HG02840 (cell line): ENCODE data around the gene SEC14L5.
"Not testable (repeated sequence)": the region's sequence is repeated elsewhere in the genome, so short reads cannot be mapped to it uniquely, and the experiment has no call there.

Source experiments
- ATAC-seq: cut with Tn5 transposase; IDR thresholded peaks from one replicate; pipeline ENCODE4 v1.9.1; 2021; ENCODE audit warnings: mild to moderate bottlenecking, moderate library complexity, moderate number of reproducible peaks; ENCODE audit not compliant: unreplicated experiment, low FRiP score

Gene SEC14L5

GRCh38 chr16:5032748-5033167 lies 74.6 kb downstream of the SEC14L5 start:
- ATAC-seq: no peak

- peak; percentile 69 for ATAC-seq
Measured at GRCh38 chr16:5033256-5034166, 75.4 kb downstream of the SEC14L5 start, which contains the start of gene NAGPA. Gene NAGPA (minus strand): TSS chr16:5033935. CDS start chr16:5033914, 21 bp downstream.

- ATAC-seq: no peak
Measured at GRCh38 chr16:5034167-5034523, 76.0 kb downstream of the SEC14L5 start.

GRCh38 chr16:5035909-5036227 lies 77.7 kb downstream of the SEC14L5 start:
- ATAC-seq: no peak

GRCh38 chr16:5036228-5037156 lies 78.4 kb downstream of the SEC14L5 start:
- no peak for ATAC-seq

- no peak for ATAC-seq
Measured at GRCh38 chr16:5040451-5040850, 82.3 kb downstream of the SEC14L5 start.

- peak; percentile 79 for ATAC-seq
Measured at GRCh38 chr16:5041600-5042133, 83.5 kb downstream of the SEC14L5 start.

GRCh38 chr16:5042574-5043171 lies 84.5 kb downstream of the SEC14L5 start:
- ATAC-seq: no peak

GRCh38 chr16:5044011-5044540 lies 85.9 kb downstream of the SEC14L5 start:
- no peak for ATAC-seq

GRCh38 chr16:5044581-5044980 lies 86.5 kb downstream of the SEC14L5 start:
- not testable (repeated sequence) for ATAC-seq

GRCh38 chr16:5045499-5046115 lies 87.5 kb downstream of the SEC14L5 start:
- no peak for ATAC-seq

GRCh38 chr16:5046914-5047313 lies 88.8 kb downstream of the SEC14L5 start:
- no peak for ATAC-seq

- ATAC-seq: no peak
Measured at GRCh38 chr16:5054876-5055865, 97.0 kb downstream of the SEC14L5 start.

GRCh38 chr16:5056352-5056751 lies 98.2 kb downstream of the SEC14L5 start:
- no peak for ATAC-seq

- no peak for ATAC-seq
Measured at GRCh38 chr16:5058476-5058875, 100.3 kb downstream of the SEC14L5 start.

GRCh38 chr16:5059386-5060072 lies 101.4 kb downstream of the SEC14L5 start:
- ATAC-seq: no peak

- ATAC-seq: no peak
Measured at GRCh38 chr16:5060073-5060641, 102.0 kb downstream of the SEC14L5 start.

GRCh38 chr16:5062051-5062450 lies 103.9 kb downstream of the SEC14L5 start:
- no peak for ATAC-seq
